Stimulated activated CD8-positive, alpha-beta memory T cell treated with anti-CD3 and anti-CD28 coated beads, Interleukin-2, amount 100 ng/mL, for 48 hours (primary cell): ENCODE results near the gene LYRM2.

Experiments used
- DNase-seq, 2 donors: peaks; one replicate each; pipeline ENCODE4 v3.0.0-alpha.2; 2020; ENCODE audit warnings: low read depth in 2 of 2

The LYRM2 gene

GRCh38 chr6:89638320-89639195, at the start of gene LYRM2:
LYRM2 (minus strand) TSS chr6:89638747; CDS start chr6:89638716, 31 bp downstream.
- DNase-seq, result peak; percentile 89 to 91

- DNase-seq, result no peak
These were observed 49.8 kb upstream of the LYRM2 start for GRCh38 chr6:89688328-89688727.

GRCh38 chr6:89685311-89685710, 46.8 kb upstream of the LYRM2 start:
- DNase-seq, result no peak

- DNase-seq, result no peak
These were observed 44.4 kb upstream of the LYRM2 start for GRCh38 chr6:89682991-89683390.

GRCh38 chr6:89681983-89682564, 43.5 kb upstream of the LYRM2 start:
- no peak for DNase-seq

GRCh38 chr6:89680551-89680950, 42.0 kb upstream of the LYRM2 start:
- DNase-seq, result no peak

GRCh38 chr6:89680150-89680549, 41.6 kb upstream of the LYRM2 start:
- no peak for DNase-seq

- no peak for DNase-seq
These were observed 40.9 kb upstream of the LYRM2 start for GRCh38 chr6:89679215-89680120.

- DNase-seq, result no peak
These were observed 40.0 kb upstream of the LYRM2 start for GRCh38 chr6:89678531-89678930.

GRCh38 chr6:89675949-89676748, 37.6 kb upstream of the LYRM2 start:
- DNase-seq, result no peak

- DNase-seq, result no peak
These were observed 32.5 kb upstream of the LYRM2 start for GRCh38 chr6:89670935-89671565.

- DNase-seq, result no peak
These were observed 30.5 kb upstream of the LYRM2 start for GRCh38 chr6:89669002-89669401.

- no peak for DNase-seq
These were observed 29.5 kb upstream of the LYRM2 start for GRCh38 chr6:89667872-89668556.

GRCh38 chr6:89662659-89663223, 24.2 kb upstream of the LYRM2 start:
- no peak for DNase-seq

GRCh38 chr6:89661559-89661958, 23.0 kb upstream of the LYRM2 start:
- no peak for DNase-seq

GRCh38 chr6:89660981-89661380, 22.4 kb upstream of the LYRM2 start:
- DNase-seq, result no peak

- DNase-seq, result no peak
These were observed 19.1 kb upstream of the LYRM2 start for GRCh38 chr6:89657445-89658158.

GRCh38 chr6:89655122-89655521, 16.6 kb upstream of the LYRM2 start:
- DNase-seq, result no peak

- DNase-seq, result no peak
These were observed 12.0 kb upstream of the LYRM2 start for GRCh38 chr6:89650579-89650978.
